ENCODE results near the gene DLEC1.

The DLEC1 gene

GRCh38 chr3:38127611-38128302, 88.7 kb downstream of the DLEC1 start:
- TF ChIP-seq, protein P1, sequence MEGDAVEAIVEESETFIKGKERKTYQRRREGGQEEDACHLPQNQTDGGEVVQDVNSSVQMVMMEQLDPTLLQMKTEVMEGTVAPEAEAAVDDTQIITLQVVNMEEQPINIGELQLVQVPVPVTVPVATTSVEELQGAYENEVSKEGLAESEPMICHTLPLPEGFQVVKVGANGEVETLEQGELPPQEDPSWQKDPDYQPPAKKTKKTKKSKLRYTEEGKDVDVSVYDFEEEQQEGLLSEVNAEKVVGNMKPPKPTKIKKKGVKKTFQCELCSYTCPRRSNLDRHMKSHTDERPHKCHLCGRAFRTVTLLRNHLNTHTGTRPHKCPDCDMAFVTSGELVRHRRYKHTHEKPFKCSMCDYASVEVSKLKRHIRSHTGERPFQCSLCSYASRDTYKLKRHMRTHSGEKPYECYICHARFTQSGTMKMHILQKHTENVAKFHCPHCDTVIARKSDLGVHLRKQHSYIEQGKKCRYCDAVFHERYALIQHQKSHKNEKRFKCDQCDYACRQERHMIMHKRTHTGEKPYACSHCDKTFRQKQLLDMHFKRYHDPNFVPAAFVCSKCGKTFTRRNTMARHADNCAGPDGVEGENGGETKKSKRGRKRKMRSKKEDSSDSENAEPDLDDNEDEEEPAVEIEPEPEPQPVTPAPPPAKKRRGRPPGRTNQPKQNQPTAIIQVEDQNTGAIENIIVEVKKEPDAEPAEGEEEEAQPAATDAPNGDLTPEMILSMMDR (IDR thresholded peaks at IDR 0.05; ENCODE audit: insufficient read depth, low read depth, low read length, missing control alignments) = no peak
- no peak for DNase-seq (ENCODE audit: low read depth)
- no peak overlapping the region for H3K4me3 ChIP-seq (ENCODE audit: low read depth, low read length)

- TF ChIP-seq, protein P1 (IDR thresholded peaks at IDR 0.05; ENCODE audit: insufficient read depth, low read depth, low read length, missing control alignments) = no peak
- H3K4me3 ChIP-seq (ENCODE audit: low read depth, low read length) = no peak overlapping the region
- DNase-seq (ENCODE audit: low read depth) = no peak
Measured at GRCh38 chr3:38128303-38128655, 89.3 kb downstream of the DLEC1 start.

- TF ChIP-seq, protein P1 (IDR thresholded peaks at IDR 0.05; ENCODE audit: insufficient read depth, low read depth, low read length, missing control alignments) = no peak
- H3K4me3 ChIP-seq (ENCODE audit: low read depth, low read length) = no peak overlapping the region
- no peak for DNase-seq (ENCODE audit: low read depth)
Measured at GRCh38 chr3:38129058-38129457, 90.0 kb downstream of the DLEC1 start.

- DNase-seq (ENCODE audit: low read depth) = no peak
- TF ChIP-seq, protein P1 (IDR thresholded peaks at IDR 0.05; ENCODE audit: insufficient read depth, low read depth, low read length, missing control alignments) = no peak
- H3K4me3 ChIP-seq (ENCODE audit: low read depth, low read length) = no peak overlapping the region
Measured at GRCh38 chr3:38130631-38131065, 91.6 kb downstream of the DLEC1 start.

GRCh38 chr3:38131621-38132369, 92.8 kb downstream of the DLEC1 start:
- H3K4me3 ChIP-seq (ENCODE audit: low read depth, low read length) = no peak overlapping the region
- DNase-seq (ENCODE audit: low read depth) = peak; percentile 57

DNA sequence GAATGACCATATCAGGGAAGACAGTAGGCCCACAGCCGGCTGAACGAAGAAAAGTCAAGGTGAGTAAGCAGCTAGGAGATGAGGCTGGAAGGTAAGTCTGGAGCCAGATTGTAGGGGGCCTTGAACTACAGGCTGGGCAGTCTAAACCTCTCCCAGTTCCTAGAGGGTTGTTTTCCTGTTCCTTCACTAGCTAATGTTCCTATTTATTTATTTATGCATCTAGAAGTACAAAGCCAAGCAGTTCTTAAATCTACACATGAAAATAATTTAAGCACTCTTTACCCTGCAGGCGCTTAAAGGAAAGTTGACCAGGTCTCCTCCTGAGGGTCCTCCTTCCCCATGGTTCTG, 94.2 kb downstream of the DLEC1 start:
- no peak overlapping the region for H3K4me3 ChIP-seq (ENCODE audit: low read depth, low read length)
- TF ChIP-seq, protein P1 (IDR thresholded peaks at IDR 0.05; ENCODE audit: insufficient read depth, low read depth, low read length, missing control alignments) = no peak
- DNase-seq (ENCODE audit: low read depth) = no peak

More at GRCh38 chr3:38131621-38132369, 92.8 kb downstream of the DLEC1 start:
- TF ChIP-seq, protein P1 (IDR thresholded peaks at IDR 0.05; ENCODE audit: insufficient read depth, low read depth, low read length, missing control alignments) = peak; percentile 52
